GM12878 (cell line): ENCODE data around the gene TMSB4X. TPM values are rescaled to one million over a fixed set of nuclear protein-coding genes. Genes with fewer than 3 reads are reported as not detected.
A peak's percentile ranks its signal among the peaks of the same experiment; 100 is the strongest.

ENCODE experiments used
- BCLAF1 ChIP-seq: fragments of 450-650 bp; IDR thresholded peaks from 2 replicates; pipeline ENCODE4 v1.6.1; 2017; ENCODE audit warnings: antibody characterized with exemption, mild to moderate bottlenecking, moderate library complexity
- BHLHE40 ChIP-seq, 2 experiments: fragments of 450-650 bp in 1 of 2; IDR thresholded peaks; 2 replicates each; pipeline ENCODE4 v1.6.1; 2011 to 2017; ENCODE audit warnings: low read depth in 2 of 2, borderline replicate concordance in 1 of 2, improper control_type of control experiment in 1 of 2, low read length in 1 of 2, mild to moderate bottlenecking in 1 of 2
- HDAC6 ChIP-seq: fragments of 200-600 bp; sonication (generic); IDR thresholded peaks from one replicate; pipeline ENCODE4 v1.8.0; 2017; ENCODE audit warnings: antibody characterized with exemption; ENCODE audit not compliant: unreplicated experiment
- MYC ChIP-seq: IDR thresholded peaks from 2 replicates; pipeline ENCODE4 v1.6.1; 2011; ENCODE audit warnings: mild to moderate bottlenecking, low read length, moderate library complexity, inconsistent platforms; ENCODE audit not compliant: insufficient read depth, insufficient replicate concordance, insufficient read length, severe bottlenecking
- NFYB ChIP-seq: IDR thresholded peaks from 2 replicates; pipeline ENCODE4 v1.6.1; 2011; ENCODE audit warnings: low read depth, mild to moderate bottlenecking, low read length, improper control_type of control experiment, moderate library complexity; ENCODE audit not compliant: insufficient read depth
- SPI1 ChIP-seq: IDR thresholded peaks from 2 replicates; pipeline ENCODE4 v1.6.1; 2011; ENCODE audit warnings: low read depth, mild to moderate bottlenecking, low read length, moderate library complexity, borderline replicate concordance; ENCODE audit not compliant: insufficient read depth
- SREBF1 ChIP-seq: IDR thresholded peaks from 2 replicates; pipeline ENCODE4 v1.6.1; 2012; ENCODE audit warnings: mild to moderate bottlenecking, low read length
- STAT1 ChIP-seq: fragments of 450-650 bp; conservative IDR thresholded peaks from 2 replicates; pipeline ENCODE4 v1.6.1; 2014; ENCODE audit warnings: antibody characterized with exemption, mild to moderate bottlenecking
- SUPT20H ChIP-seq: IDR thresholded peaks from 2 replicates; pipeline ENCODE4 v1.6.1; 2011; ENCODE audit warnings: low read depth, mild to moderate bottlenecking, low read length, moderate library complexity, borderline replicate concordance; ENCODE audit not compliant: control insufficient read depth
- USF2 ChIP-seq: IDR thresholded peaks from 2 replicates; pipeline ENCODE4 v1.6.1; 2011; ENCODE audit warnings: low read depth, low read length, improper control_type of control experiment, borderline replicate concordance
- ZBED1 ChIP-seq: IDR thresholded peaks from 2 replicates; pipeline ENCODE4 v1.6.1; 2016; ENCODE audit warnings: borderline replicate concordance
- ZBTB33 ChIP-seq: fragments of 450-650 bp; IDR thresholded peaks from 2 replicates; pipeline ENCODE4 v1.6.1; 2017; ENCODE audit warnings: mild to moderate bottlenecking
- ZBTB4 ChIP-seq: fragments of 450-650 bp; formaldehyde crosslinking; IDR thresholded peaks from 2 replicates; pipeline ENCODE4 v1.4.0; 2022; ENCODE audit warnings: mild to moderate bottlenecking, moderate library complexity
- polyA plus RNA-seq, 11 experiments: library from polyadenylated mRNA; depleted of rRNA in 4 of 11; unstranded in 6 of 11; stranded (reverse) in 5 of 11; fragments of >200 nt; fragmentation: Nextera tagmentation in 4 of 11; fragmentation: Illumina TruSeq in 1 of 11; extraction: Ambion mirVana in 4 of 11; extraction: Trizol in 1 of 11; gene quantifications; 1 replicate in 1 of 11; 2 replicates in 10 of 11; pipeline versions ENCODE4 v1.2.1 to v1.2.3, GENCODE V29; 2011 to 2016; ENCODE audit warnings: inconsistent platforms in 2 of 11, missing spikeins in 2 of 11, low read depth in 1 of 11
- total RNA-seq, 4 experiments: library from RNA; depleted of rRNA in 3 of 4; stranded (reverse); fragments of >200 nt in 3 of 4; fragmentation: Illumina TruSeq in 1 of 4; extraction: Trizol in 1 of 4; gene quantifications; 2 replicates each; pipeline versions ENCODE4 v1.2.1 to v1.2.3, GENCODE V29; 2013 to 2021

The TMSB4X gene
- total and polyA plus RNA-seq, 10 of the 15 experiments (the other 5 are each of a cell fraction or from before 2014, with no cell fraction given): 13,924 to 37,234 (median 23,705) TPM

- TF ChIP-seq BCLAF1: no peak
- no peak for TF ChIP-seq SPI1
- TF ChIP-seq HDAC6: peak; percentile 89
- TF ChIP-seq SREBF1: no peak
- no peak for TF ChIP-seq MYC
- peak; percentile 40 to 52; a peak in 2 of 4 replicates for TF ChIP-seq BHLHE40 (IDR thresholded peaks at IDR 0.05; ENCODE audit: borderline replicate concordance in 1 of 2, low read depth in 2 of 2, low read length in 1 of 2)
- no peak for TF ChIP-seq SUPT20H
- TF ChIP-seq ZBTB33: no peak
- TF ChIP-seq USF2: no peak
- TF ChIP-seq ZBTB4 (CRISPR knock-in tag): no peak
- no peak for TF ChIP-seq STAT1
- no peak for TF ChIP-seq NFYB
- TF ChIP-seq ZBED1: peak; percentile 99
Observed at GRCh38 chrX:12974796-12975669, at the start of gene TMSB4X (continued).
